Measurements from ENCODE around the gene TBL1X. TPM values are rescaled to one million over a fixed set of nuclear protein-coding genes. Genes with fewer than 3 reads are reported as not detected.

The TBL1X gene
- total and polyA plus RNA-seq, 2 experiments from 2014 or later = 8.7 to 26.9 TPM

- no peaks in the 10 kb centered on the region for H3K79me2 ChIP-seq (replicated peaks; ENCODE audit: insufficient read depth)
- Mint-ChIP-seq H3K9me3 (0 out of 3 replicates have a peak, but pooled peaks cover 3% of the 10 kb centered on the region), H3K36me3 (ENCODE audit: low read depth) (peaks cover 24% of the 10 kb centered on the region), H3K27me3 (ENCODE audit: insufficient read depth, low read depth, poor library complexity) (no peaks in the 10 kb centered on the region), H3K27ac (no peak overlapping the region), H3K4me1 (no peaks in the 10 kb centered on the region; the same call in 2 of the 3 replicates), H3K4me3 (no peak overlapping the region)
- ATAC-seq (no peak), DNase-seq (ENCODE audit: low spot score) (no peak)
- no peak overlapping the region for H3K4me2 ChIP-seq
- H3K27me3 ChIP-seq (ENCODE audit: insufficient read depth) = no peaks in the 10 kb centered on the region
- no peak overlapping the region for H3K4me3 ChIP-seq
- H3F3A ChIP-seq (replicated peaks; ENCODE audit: low read depth) = no peaks in the 10 kb centered on the region
- no peaks in the 10 kb centered on the region for H3K4me1 ChIP-seq (ENCODE audit: insufficient read depth)
- H2AFZ ChIP-seq = no peak overlapping the region
- no peak overlapping the region for H3K27ac ChIP-seq (ENCODE audit: low read depth)
- H3K36me3 ChIP-seq (ENCODE audit: insufficient read depth) = no peaks in the 10 kb centered on the region
- no peak for TF ChIP-seq ETS1 (IDR thresholded peaks at IDR 0.05)
- TF ChIP-seq EZH2 (IDR thresholded peaks at IDR 0.05; ENCODE audit: low read depth, unreplicated experiment) = no peak
- no peak for TF ChIP-seq NANOG (IDR thresholded peaks at IDR 0.05; ENCODE audit: borderline replicate concordance)
- TF ChIP-seq REST (IDR thresholded peaks at IDR 0.05; ENCODE audit: unreplicated experiment) = no peak
- TF ChIP-seq STAT1 (IDR thresholded peaks at IDR 0.05; ENCODE audit: unreplicated experiment) = no peak
- no peak for TF ChIP-seq CTCF (conservative IDR thresholded peaks at IDR 0.05; ENCODE audit: low read depth in 2 of 2)
- no peak for TF ChIP-seq JUNB (IDR thresholded peaks at IDR 0.05; ENCODE audit: unreplicated experiment)
- TF ChIP-seq ZNF114 (CRISPR knock-in tag; IDR thresholded peaks at IDR 0.05) = no peak
- TF ChIP-seq ZNF331 (CRISPR knock-in tag; IDR thresholded peaks at IDR 0.05; ENCODE audit: low read depth) = no peak
- no peak for TF ChIP-seq ZNF462 (CRISPR knock-in tag; IDR thresholded peaks at IDR 0.05)
- TF ChIP-seq EZH2phosphoT487 (IDR thresholded peaks at IDR 0.05; ENCODE audit: unreplicated experiment) = no peak
- TF ChIP-seq POLR2AphosphoS5 (IDR thresholded peaks at IDR 0.05; ENCODE audit: low read depth) = no peak
- no peak for TF ChIP-seq CREB1 (CRISPR knock-in tag; IDR thresholded peaks at IDR 0.05; ENCODE audit: low read depth)
- H3K9me2 ChIP-seq (ENCODE audit: insufficient read depth) = no peaks in the 10 kb centered on the region
- H4K20me1 ChIP-seq (replicated peaks; ENCODE audit: insufficient read depth) = no peaks in the 10 kb centered on the region
Observed at GRCh38 chrX:9738151-9738550, 273.3 kb downstream of the TBL1X start.

Data from GM23338 (cell line).